GM19240 (cell line): ENCODE measurements around the gene PSEN1.

Experiments
- DNase-seq: peaks from one replicate; pipeline ENCODE4 v3.0.0; 2011; ENCODE audit warnings: low spot score; ENCODE audit not compliant: insufficient read length

Gene PSEN1

GRCh38 chr14:73239393-73240241 is 103.3 kb downstream of the PSEN1 start:
- no peak for DNase-seq

- DNase-seq: no peak
These were observed 104.6 kb downstream of the PSEN1 start for GRCh38 chr14:73240816-73241480.

GRCh38 chr14:73241481-73242165 is 105.3 kb downstream of the PSEN1 start:
- DNase-seq: no peak

- DNase-seq: no peak
These were observed 106.1 kb downstream of the PSEN1 start for GRCh38 chr14:73242357-73242901.

GRCh38 chr14:73243341-73243740 is 107.0 kb downstream of the PSEN1 start:
- DNase-seq: no peak

- DNase-seq: no peak
These were observed 107.4 kb downstream of the PSEN1 start for GRCh38 chr14:73243748-73244147.

GRCh38 chr14:73244541-73245290 is 108.4 kb downstream of the PSEN1 start:
- no peak for DNase-seq

GRCh38 chr14:73245480-73246325 is 109.4 kb downstream of the PSEN1 start:
- peak; percentile 50 for DNase-seq

- DNase-seq: no peak
These were observed 110.3 kb downstream of the PSEN1 start for GRCh38 chr14:73246387-73247150.

- no peak for DNase-seq
These were observed 112.0 kb downstream of the PSEN1 start for GRCh38 chr14:73248108-73248868.

- DNase-seq: no peak
These were observed 112.8 kb downstream of the PSEN1 start for GRCh38 chr14:73249108-73249507.

- no peak for DNase-seq
These were observed 113.4 kb downstream of the PSEN1 start for GRCh38 chr14:73249564-73250316.

- no peak for DNase-seq
These were observed 114.0 kb downstream of the PSEN1 start for GRCh38 chr14:73250317-73250713.

- DNase-seq: no peak
These were observed 114.6 kb downstream of the PSEN1 start for GRCh38 chr14:73250781-73251500.

GRCh38 chr14:73251516-73252215 is 115.4 kb downstream of the PSEN1 start:
- DNase-seq: no peak

GRCh38 chr14:73252491-73253322 is 116.4 kb downstream of the PSEN1 start:
- no peak for DNase-seq
